ENCODE data around the gene TDRD6. TPM values are rescaled to one million over a fixed set of nuclear protein-coding genes. Genes with fewer than 3 reads are reported as not detected.

Gene TDRD6
- total RNA-seq, 1 donor from 2014 or later = 0.21 TPM

- Mint-ChIP-seq H3K27ac (ENCODE audit: unreplicated experiment) (no peak overlapping the region), H3K36me3 (ENCODE audit: low read depth, unreplicated experiment) (no peaks in the 10 kb centered on the region), H3K9me3 (ENCODE audit: unreplicated experiment) (no peaks in the 10 kb centered on the region), H3K4me1 (ENCODE audit: unreplicated experiment) (no peaks in the 10 kb centered on the region), H3K4me3 (ENCODE audit: unreplicated experiment) (no peak overlapping the region), H3K27me3 (ENCODE audit: unreplicated experiment) (peaks cover 2% of the 10 kb centered on the region)
- DNase-seq (ENCODE audit: low spot score) = no peak
- TF ChIP-seq CTCF (IDR thresholded peaks at IDR 0.05; ENCODE audit: unreplicated experiment) = no peak
These were observed 10.4 kb upstream of the TDRD6 start for GRCh38 chr6:46677314-46677654.

GRCh38 chr6:46684771-46685170, 2.9 kb upstream of the TDRD6 start:
- TF ChIP-seq CTCF (IDR thresholded peaks at IDR 0.05; ENCODE audit: unreplicated experiment) = no peak
- H3K27ac Mint-ChIP-seq (ENCODE audit: unreplicated experiment) = no peak overlapping the region
- no peaks in the 10 kb centered on the region for H3K9me3 Mint-ChIP-seq (ENCODE audit: unreplicated experiment)
- no peak overlapping the region for H3K4me3 Mint-ChIP-seq (ENCODE audit: unreplicated experiment)
- DNase-seq (ENCODE audit: low spot score) = no peak
- H3K27me3 Mint-ChIP-seq (ENCODE audit: unreplicated experiment) = peaks cover 6% of the 10 kb centered on the region
- H3K4me1 Mint-ChIP-seq (ENCODE audit: unreplicated experiment) = no peaks in the 10 kb centered on the region
- no peaks in the 10 kb centered on the region for H3K36me3 Mint-ChIP-seq (ENCODE audit: low read depth, unreplicated experiment)

GRCh38 chr6:46688117-46688965, 656 bp downstream of the TDRD6 start:
- TF ChIP-seq CTCF (IDR thresholded peaks at IDR 0.05; ENCODE audit: unreplicated experiment) = no peak
- Mint-ChIP-seq H3K4me1 (ENCODE audit: unreplicated experiment) (no peaks in the 10 kb centered on the region), H3K9me3 (ENCODE audit: unreplicated experiment) (no peaks in the 10 kb centered on the region), H3K27me3 (ENCODE audit: unreplicated experiment) (peaks cover 4% of the 10 kb centered on the region), H3K4me3 (ENCODE audit: unreplicated experiment) (no peak overlapping the region), H3K36me3 (ENCODE audit: low read depth, unreplicated experiment) (no peaks in the 10 kb centered on the region), H3K27ac (ENCODE audit: unreplicated experiment) (no peak overlapping the region)
- DNase-seq (ENCODE audit: low spot score) = no peak

- Mint-ChIP-seq H3K4me1 (ENCODE audit: unreplicated experiment) (no peaks in the 10 kb centered on the region), H3K36me3 (ENCODE audit: low read depth, unreplicated experiment) (no peaks in the 10 kb centered on the region), H3K4me3 (ENCODE audit: unreplicated experiment) (no peak overlapping the region), H3K9me3 (ENCODE audit: unreplicated experiment) (no peaks in the 10 kb centered on the region), H3K27me3 (ENCODE audit: unreplicated experiment) (peaks cover 4% of the 10 kb centered on the region), H3K27ac (ENCODE audit: unreplicated experiment) (no peak overlapping the region)
- no peak for DNase-seq (ENCODE audit: low spot score)
- no peak for TF ChIP-seq CTCF (IDR thresholded peaks at IDR 0.05; ENCODE audit: unreplicated experiment)
These were observed 1.3 kb downstream of the TDRD6 start for GRCh38 chr6:46688966-46689335.

- no peak overlapping the region for H3K4me3 Mint-ChIP-seq (ENCODE audit: unreplicated experiment)
- no peaks in the 10 kb centered on the region for H3K9me3 Mint-ChIP-seq (ENCODE audit: unreplicated experiment)
- H3K27me3 Mint-ChIP-seq (ENCODE audit: unreplicated experiment) = peaks cover 4% of the 10 kb centered on the region
- H3K36me3 Mint-ChIP-seq (ENCODE audit: low read depth, unreplicated experiment) = no peaks in the 10 kb centered on the region
- DNase-seq (ENCODE audit: low spot score) = no peak
- no peak for TF ChIP-seq CTCF (IDR thresholded peaks at IDR 0.05; ENCODE audit: unreplicated experiment)
- no peak overlapping the region for H3K27ac Mint-ChIP-seq (ENCODE audit: unreplicated experiment)
- H3K4me1 Mint-ChIP-seq (ENCODE audit: unreplicated experiment) = no peaks in the 10 kb centered on the region
These were observed 2.0 kb downstream of the TDRD6 start for GRCh38 chr6:46689657-46690056.
